Activated effector memory CD4-positive, alpha-beta T cell treated with Interleukin-2 at 50 U/mL for 16 hours (primary cell): ENCODE measurements around the gene PSMA2.

Experiments
- DNase-seq: peaks from one replicate; pipeline ENCODE4 v3.0.0-alpha.2; 2020

The PSMA2 gene

GRCh38 chr7:42939457-42940240, 7.7 kb upstream of the PSMA2 start:
- no peak for DNase-seq

- no peak for DNase-seq
Measured at GRCh38 chr7:42935861-42936260, 3.9 kb upstream of the PSMA2 start.

- no peak for DNase-seq
Measured at GRCh38 chr7:42934291-42934690, 2.3 kb upstream of the PSMA2 start.

GRCh38 chr7:42932811-42933591, 1.0 kb upstream of the PSMA2 start:
- no peak for DNase-seq

- no peak for DNase-seq
Measured at GRCh38 chr7:42931447-42931833, 534 bp downstream of the PSMA2 start.

GRCh38 chr7:42930889-42931288, 1.1 kb downstream of the PSMA2 start:
- DNase-seq: no peak

- DNase-seq: no peak
Measured at GRCh38 chr7:42929449-42929848, 2.5 kb downstream of the PSMA2 start.

- DNase-seq: no peak
Measured at GRCh38 chr7:42928754-42929153, 3.2 kb downstream of the PSMA2 start.

GRCh38 chr7:42926204-42926603, 5.8 kb downstream of the PSMA2 start:
- DNase-seq: no peak

- no peak for DNase-seq
Measured at GRCh38 chr7:42925630-42926029, 6.3 kb downstream of the PSMA2 start.

- no peak for DNase-seq
Measured at GRCh38 chr7:42924223-42924838, 7.6 kb downstream of the PSMA2 start.

- no peak for DNase-seq
Measured at GRCh38 chr7:42922017-42922753, 9.8 kb downstream of the PSMA2 start.

- no peak for DNase-seq
Measured at GRCh38 chr7:42915356-42915755, 16.6 kb downstream of the PSMA2 start.

- no peak for DNase-seq
Measured at GRCh38 chr7:42914421-42915045, 17.4 kb downstream of the PSMA2 start.

- DNase-seq: no peak
Measured at GRCh38 chr7:42914009-42914408, 18.0 kb downstream of the PSMA2 start.

- DNase-seq: no peak
Measured at GRCh38 chr7:42913591-42913990, 18.4 kb downstream of the PSMA2 start.

GRCh38 chr7:42911454-42912447, 20.2 kb downstream of the PSMA2 start, which contains the start of gene C7orf25:
TSS of gene C7orf25 (minus strand) at chr7:42912070. CDS start at chr7:42910900, 1,170 bp downstream.
- peak; percentile 93 for DNase-seq

- DNase-seq: no peak
Measured at GRCh38 chr7:42910306-42910705, 21.7 kb downstream of the PSMA2 start.

- no peak for DNase-seq
Measured at GRCh38 chr7:42907316-42907715, 24.7 kb downstream of the PSMA2 start.

- no peak for DNase-seq
Measured at GRCh38 chr7:42906181-42906580, 25.8 kb downstream of the PSMA2 start.

- DNase-seq: no peak
Measured at GRCh38 chr7:42902331-42902730, 29.6 kb downstream of the PSMA2 start.
